Panc1 (cell line): Measurements from ENCODE around the gene BICD1. TPM values are rescaled to one million over a fixed set of nuclear protein-coding genes. Genes with fewer than 3 reads are reported as not detected.

ENCODE experiments used
- ATAC-seq: fragments of 200-7000 bp; cut with Tn5 transposase; 2 replicates; pipeline ENCODE4 v1.9.1; 2020; ENCODE audit warnings: mild to moderate bottlenecking, moderate library complexity
- BruUV-seq: library from RNA; stranded (reverse); fragments of 400-500 nt; replicated peaks from 2 replicates; lab custom pipeline; 2021; lab: Mats Ljungman, UMichigan
- CTCF ChIA-PET: fragments of 300-600 bp; sonication (Branson Sonifier 250); formaldehyde crosslinking; loops from one replicate; lab custom pipeline; 2022; ENCODE audit warnings: antibody characterized with exemption; lab: Charles Lee
- POLR2A ChIA-PET: fragments of 300-600 bp; sonication (Branson Sonifier 250); formaldehyde crosslinking; loops from one replicate; lab custom pipeline; 2022; ENCODE audit warnings: antibody characterized with exemption; lab: Charles Lee
- DNase-seq: peaks from one replicate; pipeline ENCODE4 v3.0.0-alpha.2; 2010; ENCODE audit warnings: low read depth, low spot score
- H3K27ac ChIP-seq: 2 replicates; pipeline ENCODE4 v1.5.1; 2011; ENCODE audit warnings: mild to moderate bottlenecking, low read length, inconsistent platforms
- H3K27me3 ChIP-seq: fragments of 200-500 bp; sonication (Bioruptor generic); 2 replicates; pipeline ENCODE4 v1.6.0; 2014; ENCODE audit warnings: low read length, inconsistent platforms; ENCODE audit not compliant: control insufficient read depth, insufficient read depth
- H3K36me3 ChIP-seq: fragments of 200-500 bp; sonication (Bioruptor generic); 2 replicates; pipeline ENCODE4 v1.5.1; 2014; ENCODE audit warnings: inconsistent platforms, mild to moderate bottlenecking, low read length, moderate library complexity; ENCODE audit not compliant: control insufficient read depth, insufficient read depth
- H3K4me1 ChIP-seq: 2 replicates; pipeline ENCODE4 v1.5.1; 2011; ENCODE audit warnings: inconsistent platforms, mild to moderate bottlenecking, low read length, moderate library complexity; ENCODE audit not compliant: control insufficient read depth, insufficient read depth
- H3K4me3 ChIP-seq, 2 experiments: 2 replicates each; pipeline ENCODE4 v1.5.1; 2011 to 2012; ENCODE audit warnings: low read depth in 2 of 2, low read length in 2 of 2, mild to moderate bottlenecking in 2 of 2, inconsistent platforms in 1 of 2, moderate library complexity in 1 of 2
- H3K9me3 ChIP-seq: fragments of 200-500 bp; sonication (Bioruptor generic); 2 replicates; pipeline ENCODE4 v1.5.1; 2014; ENCODE audit warnings: low read depth, mild to moderate bottlenecking, inconsistent platforms, low read length, moderate library complexity; ENCODE audit not compliant: control insufficient read depth, insufficient read depth
- POLR2AphosphoS5 ChIP-seq: IDR thresholded peaks from 2 replicates; pipeline ENCODE4 v1.6.1; 2012; ENCODE audit warnings: mild to moderate bottlenecking, low read depth, low read length, moderate library complexity
- SIN3A ChIP-seq: IDR thresholded peaks from 2 replicates; pipeline ENCODE4 v1.6.1; 2012; ENCODE audit warnings: low read depth, mild to moderate bottlenecking, low read length, moderate library complexity, borderline replicate concordance; ENCODE audit not compliant: insufficient read depth
- TCF7L2 ChIP-seq: IDR thresholded peaks from 2 replicates; pipeline ENCODE4 v1.6.1; 2011; ENCODE audit warnings: mild to moderate bottlenecking, low read depth, low read length, inconsistent platforms
- in situ Hi-C: cut with HindIII; loops from 2 replicates; pipeline ENCODE4 v1.10.0; 2016; ENCODE audit warnings: low sequenced_read_pairs, low pct_unique_long_range_greater_than_20kb
- intact Hi-C: fragments of 100-400 bp; cut with micrococcal nuclease; formaldehyde crosslinking; loops from one replicate; pipeline ENCODE4 v1.10.0; 2022; ENCODE audit not compliant: unreplicated experiment
- total RNA-seq: library from RNA; stranded (reverse); gene quantifications from one replicate; pipeline ENCODE4 v1.2.1, GENCODE V29; 2021; ENCODE audit not compliant: unreplicated experiment
- TF ChIP-seq, protein P1 (sequence below), 2 experiments: IDR thresholded peaks; 2 replicates each; pipeline ENCODE4 v1.6.1; 2011 to 2012; ENCODE audit warnings: low read depth in 2 of 2, control low read depth in 1 of 2, low read length in 1 of 2, mild to moderate bottlenecking in 1 of 2, moderate library complexity in 1 of 2; ENCODE audit not compliant: insufficient read depth in 1 of 2
- TF ChIP-seq, protein P2 (sequence below): fragments of 450-650 bp; IDR thresholded peaks from 2 replicates; pipeline ENCODE4 v1.5.1; 2017; ENCODE audit warnings: mild to moderate bottlenecking

Gene BICD1
- total RNA-seq, 1 experiment from 2014 or later: 40.0 TPM

DNA sequence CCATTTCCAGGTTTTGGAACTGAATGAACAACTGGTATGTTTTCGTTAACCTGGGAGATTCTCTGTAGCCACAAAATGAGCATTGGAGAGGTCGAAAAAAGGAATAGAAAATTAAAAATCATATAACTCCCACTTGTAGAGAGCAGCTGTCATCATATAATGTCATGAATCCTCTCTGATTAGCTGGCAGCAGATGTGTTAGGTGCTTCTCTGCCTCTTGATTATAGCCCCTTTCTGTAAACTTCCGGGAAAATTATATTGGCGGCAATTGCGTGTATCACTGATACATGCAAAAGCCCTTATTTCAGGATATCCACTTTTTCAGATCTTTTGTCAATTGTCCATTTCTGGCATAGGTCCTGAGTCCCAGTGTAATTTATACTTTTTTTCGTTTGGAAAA, 324.4 kb downstream of the BICD1 start:
- no peak overlapping the region for H3K27ac ChIP-seq
- no peaks in the 10 kb centered on the region for H3K9me3 ChIP-seq
- ChIA-PET CTCF (interaction anchor here (1.4 kb wide), 1 partner anchor 31 kb away, joined by 3 read pairs; no protein-coding TSS in a partner anchor), POLR2A (interaction anchor here (0.6 kb wide), 1 partner anchor 57 kb away, joined by 3 read pairs; no protein-coding TSS in a partner anchor)
- in situ Hi-C loops (no loop called here), intact Hi-C loops (no loop called here)
- no peaks in the 10 kb centered on the region for H3K36me3 ChIP-seq
- DNase-seq: no peak
- TF ChIP-seq TCF7L2: no peak
- TF ChIP-seq POLR2AphosphoS5: no peak
- TF ChIP-seq, protein P1, sequence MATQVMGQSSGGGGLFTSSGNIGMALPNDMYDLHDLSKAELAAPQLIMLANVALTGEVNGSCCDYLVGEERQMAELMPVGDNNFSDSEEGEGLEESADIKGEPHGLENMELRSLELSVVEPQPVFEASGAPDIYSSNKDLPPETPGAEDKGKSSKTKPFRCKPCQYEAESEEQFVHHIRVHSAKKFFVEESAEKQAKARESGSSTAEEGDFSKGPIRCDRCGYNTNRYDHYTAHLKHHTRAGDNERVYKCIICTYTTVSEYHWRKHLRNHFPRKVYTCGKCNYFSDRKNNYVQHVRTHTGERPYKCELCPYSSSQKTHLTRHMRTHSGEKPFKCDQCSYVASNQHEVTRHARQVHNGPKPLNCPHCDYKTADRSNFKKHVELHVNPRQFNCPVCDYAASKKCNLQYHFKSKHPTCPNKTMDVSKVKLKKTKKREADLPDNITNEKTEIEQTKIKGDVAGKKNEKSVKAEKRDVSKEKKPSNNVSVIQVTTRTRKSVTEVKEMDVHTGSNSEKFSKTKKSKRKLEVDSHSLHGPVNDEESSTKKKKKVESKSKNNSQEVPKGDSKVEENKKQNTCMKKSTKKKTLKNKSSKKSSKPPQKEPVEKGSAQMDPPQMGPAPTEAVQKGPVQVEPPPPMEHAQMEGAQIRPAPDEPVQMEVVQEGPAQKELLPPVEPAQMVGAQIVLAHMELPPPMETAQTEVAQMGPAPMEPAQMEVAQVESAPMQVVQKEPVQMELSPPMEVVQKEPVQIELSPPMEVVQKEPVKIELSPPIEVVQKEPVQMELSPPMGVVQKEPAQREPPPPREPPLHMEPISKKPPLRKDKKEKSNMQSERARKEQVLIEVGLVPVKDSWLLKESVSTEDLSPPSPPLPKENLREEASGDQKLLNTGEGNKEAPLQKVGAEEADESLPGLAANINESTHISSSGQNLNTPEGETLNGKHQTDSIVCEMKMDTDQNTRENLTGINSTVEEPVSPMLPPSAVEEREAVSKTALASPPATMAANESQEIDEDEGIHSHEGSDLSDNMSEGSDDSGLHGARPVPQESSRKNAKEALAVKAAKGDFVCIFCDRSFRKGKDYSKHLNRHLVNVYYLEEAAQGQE (IDR thresholded peaks at IDR 0.05; ENCODE audit: insufficient read depth in 1 of 2, low read depth in 2 of 2, low read length in 1 of 2): no peak
- TF ChIP-seq, protein P2, sequence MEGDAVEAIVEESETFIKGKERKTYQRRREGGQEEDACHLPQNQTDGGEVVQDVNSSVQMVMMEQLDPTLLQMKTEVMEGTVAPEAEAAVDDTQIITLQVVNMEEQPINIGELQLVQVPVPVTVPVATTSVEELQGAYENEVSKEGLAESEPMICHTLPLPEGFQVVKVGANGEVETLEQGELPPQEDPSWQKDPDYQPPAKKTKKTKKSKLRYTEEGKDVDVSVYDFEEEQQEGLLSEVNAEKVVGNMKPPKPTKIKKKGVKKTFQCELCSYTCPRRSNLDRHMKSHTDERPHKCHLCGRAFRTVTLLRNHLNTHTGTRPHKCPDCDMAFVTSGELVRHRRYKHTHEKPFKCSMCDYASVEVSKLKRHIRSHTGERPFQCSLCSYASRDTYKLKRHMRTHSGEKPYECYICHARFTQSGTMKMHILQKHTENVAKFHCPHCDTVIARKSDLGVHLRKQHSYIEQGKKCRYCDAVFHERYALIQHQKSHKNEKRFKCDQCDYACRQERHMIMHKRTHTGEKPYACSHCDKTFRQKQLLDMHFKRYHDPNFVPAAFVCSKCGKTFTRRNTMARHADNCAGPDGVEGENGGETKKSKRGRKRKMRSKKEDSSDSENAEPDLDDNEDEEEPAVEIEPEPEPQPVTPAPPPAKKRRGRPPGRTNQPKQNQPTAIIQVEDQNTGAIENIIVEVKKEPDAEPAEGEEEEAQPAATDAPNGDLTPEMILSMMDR: no peak
- TF ChIP-seq SIN3A: no peak
- H3K4me1 ChIP-seq: peaks cover 3% of the 10 kb centered on the region
- BruUV-seq: no TSS peak
- no peak overlapping the region for H3K4me3 ChIP-seq
- no peaks in the 10 kb centered on the region for H3K27me3 ChIP-seq
- no peak for ATAC-seq

Other genes starting within 250 kb of the BICD1 start
- 42.4 TPM for gene RESF1, start 147.4 kb upstream of the BICD1 start, total RNA-seq